Psoas muscle (tissue), 8 donors: ENCODE data around the gene EXO1. TPM values are rescaled to one million over a fixed set of nuclear protein-coding genes. Genes with fewer than 3 reads are reported as not detected.

Experiments used
- ATAC-seq, 4 donors: fragments of 200-7000 bp; cut with Tn5 transposase; one replicate each; pipeline ENCODE4 v1.9.1; 2020; ENCODE audit warnings: moderate library complexity in 3 of 4, mild to moderate bottlenecking in 2 of 4
- DNase-seq, 2 donors: peaks; one replicate each; pipeline ENCODE4 v3.0.0-alpha.2; 2020
- H3K27ac ChIP-seq: fragments of 200-600 bp; one replicate; pipeline ENCODE4 v1.8.0; 2022
- H3K27me3 ChIP-seq, 3 donors: fragments of 200-600 bp in 1 of 3; one replicate each; pipeline versions ENCODE4 v1.6.1 to v1.8.0; 2013 to 2022; ENCODE audit warnings: low read length in 2 of 3, mild to moderate bottlenecking in 2 of 3, moderate library complexity in 1 of 3; ENCODE audit not compliant: insufficient read depth in 3 of 3
- H3K36me3 ChIP-seq, 2 donors: fragments of 200-600 bp in 1 of 2; one replicate each; pipeline versions ENCODE4 v1.6.1 to v1.8.0; 2013 to 2022; ENCODE audit warnings: low read depth in 1 of 2, mild to moderate bottlenecking in 1 of 2, moderate library complexity in 1 of 2; ENCODE audit not compliant: insufficient read depth in 1 of 2
- H3K4me1 ChIP-seq: fragments of 200-600 bp; one replicate; pipeline ENCODE4 v1.8.0; 2022
- H3K4me3 ChIP-seq: fragments of 200-600 bp; one replicate; pipeline ENCODE4 v1.8.0; 2022; ENCODE audit warnings: mild to moderate bottlenecking
- H3K9me3 ChIP-seq: fragments of 200-600 bp; one replicate; pipeline ENCODE4 v1.8.0; 2022
- WGBS, 3 donors: extraction: QIAGEN DNeasy Blood & Tissue Kit; methylation state at CpG; one replicate each; pipeline versions ENCODE4 v1.1.6 to v1.1.7; 2013; 5-methylcytosine and 5-hydroxymethylcytosine counted together
- intact Hi-C, 2 donors: fragments of 100-400 bp; cut with DNase I; formaldehyde crosslinking; loops; one replicate each; pipeline versions ENCODE4 v1.11.0 to v1.14.2; 2022
- polyA plus RNA-seq, 3 donors: library from polyadenylated mRNA; stranded (reverse); fragments of 200-250 nt; gene quantifications; one replicate each; pipeline ENCODE4 v1.2.3, GENCODE V29; 2013
- total RNA-seq, 4 donors: library from RNA; stranded (reverse); fragmentation: NEBNext Ultra II Directional in 2 of 4; extraction: Animal tissue kit (Norgen Biotek cat#: 25700) in 2 of 4; gene quantifications; one replicate each; pipeline versions ENCODE4 v1.2.1 to v1.2.4, GENCODE V29; 2021 to 2023
- TF ChIP-seq, protein P1 (sequence below): fragments of 200-600 bp; IDR thresholded peaks from one replicate; pipeline ENCODE4 v1.8.0; 2022; ENCODE audit warnings: antibody characterized with exemption
- donor health status: healthy with polysubstance abuse.
- donor health status: DM: no; HTN: no; CAD: no; lungs with moderate emphysema.
- donor health status: Bipolar disorder and iron deficiency.
- donor health status: healthy.
- donor health status: DM: yes; HTN: yes; CAD: no.
- donor health status: DM: no; HTN: no; CAD: no.
- donor health status: DM: no; HTN: no; CAD: no.
- donor health status: DM: yes; HTN: yes; CAD: no.

Gene EXO1
- total and polyA plus RNA-seq, 7 donors, result 0.06 to 0.32 (median 0.17) TPM; not detected in 4

DNA sequence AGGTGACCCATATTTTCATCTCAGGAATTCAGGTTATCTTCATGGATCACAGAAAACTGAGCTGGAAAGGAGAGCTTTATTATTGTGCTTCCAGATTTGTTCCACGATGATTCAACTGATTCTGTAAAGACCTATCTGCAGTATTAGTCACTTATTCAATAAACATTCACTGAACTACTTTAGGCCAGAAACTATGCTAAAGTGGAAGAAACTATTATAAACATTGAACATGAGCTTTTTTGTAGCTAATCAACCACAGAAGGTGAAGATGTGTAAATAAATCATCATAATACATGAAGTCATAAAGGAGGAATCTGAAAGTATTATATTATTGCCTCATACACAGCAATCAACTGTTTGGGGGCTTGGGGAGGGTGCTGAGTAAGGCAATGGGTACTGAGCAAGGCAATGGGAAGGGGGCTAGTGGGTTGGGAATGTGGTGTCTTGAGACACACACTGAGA, 30.6 kb upstream of the EXO1 start:
- no peak for ATAC-seq
- Histone ChIP-seq H3K27me3 (peaks cover 0 to 3% (median 0%) of the 10 kb centered on the region in 3 donors), H3K36me3 (no peaks in the 10 kb centered on the region), H3K4me3 (no peak overlapping the region), H3K27ac (no peak overlapping the region), H3K9me3 (no peaks in the 10 kb centered on the region), H3K4me1 (no peaks in the 10 kb centered on the region)
- TF ChIP-seq, protein P1, sequence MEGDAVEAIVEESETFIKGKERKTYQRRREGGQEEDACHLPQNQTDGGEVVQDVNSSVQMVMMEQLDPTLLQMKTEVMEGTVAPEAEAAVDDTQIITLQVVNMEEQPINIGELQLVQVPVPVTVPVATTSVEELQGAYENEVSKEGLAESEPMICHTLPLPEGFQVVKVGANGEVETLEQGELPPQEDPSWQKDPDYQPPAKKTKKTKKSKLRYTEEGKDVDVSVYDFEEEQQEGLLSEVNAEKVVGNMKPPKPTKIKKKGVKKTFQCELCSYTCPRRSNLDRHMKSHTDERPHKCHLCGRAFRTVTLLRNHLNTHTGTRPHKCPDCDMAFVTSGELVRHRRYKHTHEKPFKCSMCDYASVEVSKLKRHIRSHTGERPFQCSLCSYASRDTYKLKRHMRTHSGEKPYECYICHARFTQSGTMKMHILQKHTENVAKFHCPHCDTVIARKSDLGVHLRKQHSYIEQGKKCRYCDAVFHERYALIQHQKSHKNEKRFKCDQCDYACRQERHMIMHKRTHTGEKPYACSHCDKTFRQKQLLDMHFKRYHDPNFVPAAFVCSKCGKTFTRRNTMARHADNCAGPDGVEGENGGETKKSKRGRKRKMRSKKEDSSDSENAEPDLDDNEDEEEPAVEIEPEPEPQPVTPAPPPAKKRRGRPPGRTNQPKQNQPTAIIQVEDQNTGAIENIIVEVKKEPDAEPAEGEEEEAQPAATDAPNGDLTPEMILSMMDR, result no peak
- DNase-seq, result no peak
- 75 to 87% (median 79%) methylated on average over 1 of the region's 1 CpG for WGBS, 3 donors
- intact Hi-C loops, result no loop called here

DNA sequence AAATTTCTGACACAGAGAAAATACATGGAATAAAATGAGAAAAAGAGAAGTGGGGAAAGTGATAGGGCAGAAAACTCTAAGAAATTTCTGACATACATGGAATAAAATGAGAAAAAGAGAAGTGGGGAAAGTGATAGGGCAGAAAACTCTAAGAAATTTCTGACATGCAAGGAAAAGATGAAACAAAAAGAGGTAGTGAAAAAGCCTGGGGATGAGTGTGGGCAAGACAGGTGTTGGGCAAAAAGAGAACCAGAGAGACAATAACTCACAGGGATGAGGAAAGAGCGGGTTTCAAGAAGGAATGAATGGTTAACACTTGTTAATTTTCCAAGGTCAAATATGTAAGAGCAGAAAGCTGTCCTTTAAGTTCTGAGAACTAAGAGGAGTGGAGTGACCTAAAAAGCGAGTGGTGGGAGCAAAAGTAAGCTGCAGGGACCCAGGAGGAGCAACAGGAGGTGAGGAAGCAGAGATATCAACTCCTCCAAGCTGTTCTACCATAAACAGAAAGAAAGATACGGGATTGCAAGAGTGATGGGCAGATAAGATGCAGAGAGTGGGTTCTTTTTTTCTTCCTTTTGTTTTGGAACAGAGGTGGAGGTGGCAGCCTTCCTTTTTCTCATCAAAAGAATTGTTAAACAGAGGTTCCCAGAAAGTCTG, 29.9 kb upstream of the EXO1 start:
- no peaks in the 10 kb centered on the region for H3K4me1 ChIP-seq
- 50 to 68% (median 68%) methylated on average over 3 of the region's 3 CpGs for WGBS, 3 donors
- DNase-seq (no peak), ATAC-seq (no peak)
- H3K4me3 ChIP-seq, result no peak overlapping the region
- no peaks in the 10 kb centered on the region for H3K9me3 ChIP-seq
- TF ChIP-seq, protein P1, result no peak
- H3K27me3 ChIP-seq, result peaks cover 0 to 3% (median 0%) of the 10 kb centered on the region in 3 donors
- intact Hi-C loops, result no loop called here
- no peak overlapping the region for H3K27ac ChIP-seq
- H3K36me3 ChIP-seq, result no peaks in the 10 kb centered on the region

DNA sequence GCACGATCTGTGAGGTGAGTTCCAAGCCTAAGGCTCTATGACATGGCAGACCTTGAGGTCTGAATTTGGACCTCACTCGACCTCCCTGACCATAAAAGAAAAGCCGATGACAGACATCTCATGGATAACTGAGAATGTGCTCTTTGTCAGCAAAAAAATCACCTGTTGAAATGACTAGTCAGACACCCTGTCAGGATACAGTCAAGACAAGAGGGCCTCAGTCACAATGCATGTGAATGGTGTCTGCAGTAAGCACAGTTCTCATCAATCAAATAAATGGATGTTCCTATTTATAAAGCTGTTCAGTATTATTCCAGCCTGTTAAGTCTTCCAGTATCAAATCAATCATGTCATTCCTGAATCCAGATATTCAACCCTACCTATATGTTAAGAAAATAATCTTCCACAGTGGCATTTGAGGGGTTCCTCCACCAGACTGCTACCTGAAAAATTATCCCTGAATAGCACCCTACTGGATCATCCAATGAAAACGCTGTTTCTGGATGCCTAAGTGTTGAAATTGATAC, 28.6 kb upstream of the EXO1 start:
- no peaks in the 10 kb centered on the region for H3K4me1 ChIP-seq
- ATAC-seq (no peak), DNase-seq (no peak)
- peaks cover 0 to 3% (median 0%) of the 10 kb centered on the region in 3 donors for H3K27me3 ChIP-seq
- no peaks in the 10 kb centered on the region for H3K36me3 ChIP-seq
- no peaks in the 10 kb centered on the region for H3K9me3 ChIP-seq
- TF ChIP-seq, protein P1, result no peak
- intact Hi-C loops, result no loop called here
- 71 to 77% (median 74%) methylated on average over 4 of the region's 4 CpGs for WGBS, 3 donors
- no peak overlapping the region for H3K27ac ChIP-seq
- no peak overlapping the region for H3K4me3 ChIP-seq

DNA sequence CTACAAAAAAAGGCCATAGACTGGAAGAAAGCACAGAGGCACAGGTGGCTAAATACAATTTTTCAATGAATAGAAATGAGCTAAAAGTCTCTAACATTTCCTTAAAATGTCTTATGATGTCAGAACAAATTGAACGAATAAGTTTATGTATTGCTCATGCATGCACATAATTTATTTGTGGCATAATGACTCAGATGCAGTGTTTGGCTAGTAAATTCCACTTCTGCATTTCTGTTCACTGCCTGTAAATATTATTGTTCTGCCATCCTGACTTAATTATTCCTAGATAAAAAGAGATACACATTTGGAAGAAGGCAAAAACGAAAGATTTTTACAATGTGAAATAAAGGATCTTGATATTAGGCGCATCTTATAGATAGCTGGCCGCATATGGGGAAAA, 26.6 kb upstream of the EXO1 start:
- H3K27ac ChIP-seq, result no peak overlapping the region
- H3K4me1 ChIP-seq, result no peaks in the 10 kb centered on the region
- no peaks in the 10 kb centered on the region for H3K9me3 ChIP-seq
- DNase-seq (no peak), ATAC-seq (no peak)
- no peaks in the 10 kb centered on the region for H3K36me3 ChIP-seq
- 88 to 92% (median 90%) methylated on average over 4 of the region's 4 CpGs for WGBS, 3 donors
- intact Hi-C loops, result no loop called here
- TF ChIP-seq, protein P1, result no peak
- H3K4me3 ChIP-seq, result no peak overlapping the region
- no peaks in the 10 kb centered on the region for H3K27me3 ChIP-seq

DNA sequence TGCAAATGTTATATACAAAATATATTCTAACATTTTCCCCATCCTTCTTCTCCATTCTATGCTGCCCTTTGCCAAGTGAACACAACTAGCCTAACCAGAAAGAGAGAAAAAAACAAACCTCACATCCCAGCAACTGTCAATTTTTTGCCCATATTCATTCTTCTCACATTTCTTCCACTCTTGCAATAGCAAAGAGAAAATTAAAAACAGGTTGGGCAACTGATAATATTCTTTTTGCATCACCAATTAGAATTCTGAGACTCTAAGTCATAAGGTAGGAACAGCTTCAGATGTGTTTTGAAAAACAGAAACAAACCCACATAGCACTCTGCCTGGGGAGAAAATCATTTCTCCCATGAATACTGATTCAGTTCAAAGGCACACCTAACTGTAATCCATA, 25.2 kb upstream of the EXO1 start:
- Histone ChIP-seq H3K9me3 (no peaks in the 10 kb centered on the region), H3K36me3 (no peaks in the 10 kb centered on the region), H3K4me1 (no peaks in the 10 kb centered on the region), H3K27me3 (no peaks in the 10 kb centered on the region), H3K27ac (no peak overlapping the region), H3K4me3 (no peak overlapping the region)
- DNase-seq, result no peak
- TF ChIP-seq, protein P1, result no peak
- no peak for ATAC-seq
- intact Hi-C loops, result no loop called here
